GM19193 (cell line): ENCODE results near the gene GPBAR1.

Experiments
- POLR2A ChIP-seq: IDR thresholded peaks from 4 replicates; pipeline ENCODE4 v1.6.1; 2011; ENCODE audit not compliant: insufficient read depth, insufficient read length; ENCODE audit errors: extremely low read depth

GPBAR1 gene

DNA sequence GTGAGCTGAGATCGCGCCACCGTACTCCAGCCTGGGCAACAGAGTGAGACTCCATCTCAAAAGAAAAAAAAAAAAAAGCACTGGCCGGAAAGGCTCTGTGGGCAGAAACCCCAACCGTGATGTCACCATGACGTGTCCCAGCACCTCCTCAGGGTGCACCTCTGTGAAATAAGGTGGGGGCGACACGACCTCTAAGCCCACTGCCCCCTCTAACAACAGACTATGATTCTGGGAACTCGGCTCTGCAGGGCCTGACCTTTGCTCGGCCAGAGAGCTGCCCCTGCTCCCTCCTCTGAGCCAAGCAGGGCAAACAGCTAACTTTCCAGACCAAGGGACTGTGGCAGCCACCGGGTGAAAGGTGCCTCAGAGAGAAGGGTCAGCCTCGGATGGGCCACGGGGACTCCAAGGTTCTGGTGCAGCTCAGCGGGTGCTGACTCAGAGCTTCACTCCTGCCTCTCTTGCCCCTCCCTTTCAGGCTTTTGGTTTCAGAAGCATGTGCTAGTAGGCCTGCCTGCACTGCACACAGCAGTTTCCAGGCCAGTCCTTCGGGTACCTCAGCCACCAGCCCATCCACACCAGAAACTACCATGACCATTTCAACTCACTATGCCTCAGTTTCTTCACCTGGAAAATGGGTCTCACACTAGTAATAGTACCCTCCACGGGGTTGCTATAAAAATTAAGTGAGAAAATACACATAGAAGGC lies 23.4 kb downstream of the GPBAR1 start:
- no peak for TF ChIP-seq POLR2A

DNA sequence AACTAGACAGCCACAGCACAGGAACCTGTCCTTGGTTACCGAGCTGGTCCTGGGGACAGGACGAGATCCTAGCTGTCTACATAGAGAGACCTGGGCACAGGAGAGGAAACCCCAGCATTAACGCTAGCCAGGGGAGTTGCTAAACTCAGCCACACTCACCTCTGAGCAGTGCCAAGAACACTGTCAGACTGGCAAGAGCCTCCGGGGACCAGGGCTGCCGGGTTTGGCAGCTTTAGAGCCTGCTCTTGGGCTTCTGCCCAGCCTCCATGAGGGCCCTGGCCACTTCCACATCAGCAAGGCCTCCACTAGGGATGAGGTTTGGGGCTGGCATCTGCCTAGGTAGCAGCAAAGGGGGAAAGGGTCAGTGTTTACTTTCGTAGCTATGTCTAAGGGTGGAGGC lies 24.8 kb downstream of the GPBAR1 start:
- no peak for TF ChIP-seq POLR2A

DNA sequence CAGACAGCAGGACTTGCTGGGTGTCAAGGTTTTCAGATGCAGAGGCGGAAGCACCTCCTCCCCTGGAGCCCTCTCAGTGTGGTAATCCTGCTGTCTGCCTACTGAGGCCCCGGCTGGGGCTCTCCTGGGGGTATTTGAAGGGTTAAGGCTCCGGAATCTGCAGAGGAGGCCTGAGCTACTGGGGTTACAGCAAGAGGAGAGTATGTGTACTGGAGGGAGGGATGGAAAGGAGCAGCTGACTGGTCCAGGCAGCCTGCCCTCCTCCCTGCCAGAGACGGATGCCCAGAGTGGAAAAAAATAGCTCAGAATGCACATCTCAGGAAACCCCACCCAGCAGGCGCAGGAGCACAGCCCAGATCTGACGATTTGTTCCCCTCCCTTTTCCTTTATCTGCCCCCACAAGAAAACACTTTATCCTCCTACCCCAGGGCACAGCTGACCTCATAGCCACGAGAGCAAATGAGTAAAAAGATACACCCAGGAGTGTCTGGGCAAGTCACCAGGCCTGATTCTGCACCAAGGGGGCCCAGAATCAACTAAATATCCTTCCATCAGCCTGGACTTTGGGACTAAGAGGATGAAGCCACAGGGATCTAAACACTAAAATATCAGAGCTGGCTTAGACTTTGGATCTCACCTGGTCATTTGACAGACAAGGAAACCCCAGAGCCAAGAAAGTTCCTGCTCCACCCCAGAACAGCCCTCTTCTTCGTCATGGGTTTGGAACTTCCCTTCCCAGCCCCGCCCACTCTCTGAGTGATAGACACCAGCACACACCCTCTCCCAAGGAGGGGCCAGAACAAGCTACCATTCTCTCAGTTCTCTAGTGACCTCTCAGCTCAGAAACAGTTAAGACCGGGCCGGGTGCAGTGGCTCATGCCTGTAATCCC lies 26.0 kb downstream of the GPBAR1 start:
- TF ChIP-seq POLR2A, result peak; percentile 23

DNA sequence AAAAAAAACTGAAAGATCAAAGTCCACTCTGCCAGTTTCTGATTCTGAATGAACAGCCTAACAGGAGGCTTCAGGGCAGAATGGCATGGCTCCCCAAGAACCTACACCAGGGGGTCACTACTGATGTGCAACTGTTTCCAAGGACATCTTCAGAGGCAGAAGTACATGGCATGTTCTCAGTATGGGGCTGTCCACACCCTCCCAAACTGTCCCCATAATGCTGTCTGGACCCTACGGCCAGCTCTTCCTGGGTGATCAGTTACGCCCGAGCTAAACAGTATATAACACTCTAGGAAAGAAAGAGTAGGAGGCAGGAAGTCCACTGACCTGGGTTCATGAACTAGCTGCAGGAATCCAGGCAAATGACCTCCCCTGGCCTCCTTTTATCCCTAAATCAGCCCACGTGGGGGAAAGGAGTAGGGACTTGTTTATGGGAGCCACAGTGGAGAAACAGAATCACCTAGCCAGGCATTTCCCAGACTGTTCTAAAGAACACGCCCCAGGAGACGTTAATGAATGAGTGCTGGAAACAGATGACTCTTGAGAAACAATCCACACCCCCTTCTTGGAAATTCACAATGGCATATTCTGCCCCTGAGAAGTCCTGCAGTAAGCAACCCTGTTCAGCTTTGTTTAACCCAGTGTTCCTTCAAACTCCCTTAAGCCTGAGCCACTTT lies 29.0 kb downstream of the GPBAR1 start:
- no peak for TF ChIP-seq POLR2A

DNA sequence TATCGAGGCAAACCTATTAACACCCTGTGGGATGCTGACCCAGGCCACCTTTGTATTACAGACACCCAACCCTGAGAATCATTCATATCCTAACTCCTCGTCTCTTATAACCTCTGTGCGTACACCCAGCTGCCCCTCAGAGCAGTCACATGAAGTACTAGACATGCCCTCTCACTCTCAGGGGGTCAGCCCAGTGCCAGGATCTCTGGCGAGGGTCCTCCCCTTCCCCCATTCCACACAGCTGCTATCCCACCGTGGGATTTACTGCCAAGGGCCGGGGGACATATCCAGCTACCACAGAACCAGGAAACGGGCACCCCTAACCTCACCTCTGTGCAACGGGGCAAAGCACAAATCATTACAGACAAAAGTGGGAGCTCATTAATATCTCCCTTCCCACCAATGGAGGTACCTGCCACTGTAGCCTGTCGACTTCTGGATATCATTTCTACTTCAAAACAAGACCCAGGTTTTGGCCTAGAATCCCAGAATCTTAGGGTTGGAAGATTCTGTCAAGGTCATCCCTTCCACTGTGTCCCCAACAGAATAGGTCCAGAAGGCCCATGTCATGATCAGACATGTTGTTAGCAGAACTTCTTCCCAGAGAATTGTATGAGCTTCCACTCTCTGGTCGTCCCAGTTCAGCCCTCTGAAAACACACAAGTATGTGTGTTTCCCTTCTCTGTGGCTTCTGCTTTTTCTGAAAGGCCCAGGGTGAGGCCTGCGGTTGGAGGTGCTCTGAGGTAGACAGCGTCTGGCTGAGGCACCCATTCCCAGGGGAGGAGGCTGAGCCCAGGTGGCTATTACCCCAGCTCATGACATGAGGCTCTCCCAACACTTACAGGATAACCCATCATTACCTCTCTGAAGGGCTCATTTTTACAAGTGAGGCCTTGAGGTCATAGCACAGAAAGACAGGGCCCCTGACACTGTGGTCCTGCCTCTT lies 29.8 kb downstream of the GPBAR1 start:
- TF ChIP-seq POLR2A, result no peak

DNA sequence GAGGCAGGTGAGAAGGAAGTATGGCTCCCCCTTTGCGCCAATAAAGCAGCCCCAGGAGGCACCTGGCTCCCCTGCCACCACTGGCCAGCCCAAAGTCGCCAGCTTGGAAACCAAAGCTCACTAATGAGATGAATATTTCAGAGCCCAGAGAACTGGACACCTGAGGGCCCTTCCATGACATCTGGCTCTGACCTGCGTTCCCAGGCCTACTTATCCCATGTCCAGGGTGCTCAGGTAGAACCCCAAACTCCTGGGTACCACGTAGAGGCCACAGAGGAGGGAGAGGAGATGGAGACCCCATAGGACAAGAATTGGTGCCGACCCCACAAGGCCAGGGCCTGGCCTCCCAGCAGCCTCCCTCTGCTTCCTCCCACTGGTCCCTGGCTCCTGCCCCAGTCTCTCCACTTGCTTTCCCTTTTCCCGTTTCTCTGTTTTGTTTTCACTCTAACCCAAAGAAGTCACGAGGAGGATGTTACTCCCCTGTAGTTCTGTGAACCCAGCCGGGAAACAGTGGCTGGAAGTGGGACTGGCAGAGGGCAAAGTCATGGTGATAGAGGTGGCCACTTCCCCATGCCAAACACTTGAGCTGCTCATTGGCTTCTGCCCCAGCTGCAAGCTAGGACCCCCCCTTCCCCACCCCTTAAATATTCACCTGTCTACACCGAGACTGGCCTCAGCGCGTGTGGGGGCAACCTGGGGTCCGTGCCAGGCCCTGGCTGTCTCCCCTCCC lies 30.7 kb downstream of the GPBAR1 start:
- no peak for TF ChIP-seq POLR2A

DNA sequence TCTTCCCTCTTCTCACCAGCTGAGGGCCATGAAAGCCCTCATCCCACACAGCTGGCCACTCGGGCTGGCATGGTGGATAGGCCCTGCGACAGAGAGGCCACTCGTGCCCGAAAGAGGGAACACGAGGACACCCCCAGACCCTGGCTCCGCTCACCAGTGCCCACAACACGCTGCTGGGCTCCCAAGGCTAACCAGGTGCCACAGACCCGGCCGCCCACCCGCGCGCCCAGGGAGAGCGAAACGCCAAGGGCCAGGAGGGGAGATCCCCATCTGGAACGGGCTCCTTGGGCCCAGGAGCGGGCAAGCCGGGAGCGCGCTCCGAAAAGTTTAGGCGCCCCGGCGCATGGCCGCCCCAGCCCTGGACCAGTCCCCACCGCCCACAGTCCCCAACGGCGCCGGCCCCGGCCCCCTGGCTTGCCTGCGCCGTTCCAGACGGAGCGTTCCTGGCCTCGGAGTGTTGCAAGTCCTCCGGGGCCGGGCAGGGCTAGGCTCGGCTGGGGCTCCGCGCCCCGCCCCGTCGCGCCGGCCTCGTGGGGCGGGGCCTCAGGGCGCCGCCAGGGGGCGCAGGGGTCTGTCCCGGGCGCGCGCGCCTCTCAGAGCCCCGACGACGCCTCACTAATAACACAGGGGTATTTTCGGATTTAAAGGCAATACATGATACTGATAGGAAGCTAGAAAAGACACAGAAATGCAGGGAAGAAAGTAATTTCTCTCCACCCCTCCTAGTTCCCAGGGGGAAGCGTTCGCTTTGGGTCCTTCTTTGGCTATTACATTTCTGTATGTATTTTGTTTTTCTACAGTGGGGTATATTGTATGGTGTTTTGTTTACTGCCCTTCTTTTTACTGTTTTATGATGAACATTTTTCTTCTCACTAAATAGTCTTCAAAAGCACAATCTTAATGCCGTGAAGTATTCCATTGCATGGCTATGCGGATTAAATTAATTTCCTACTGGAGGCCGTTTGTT lies 31.5 kb downstream of the GPBAR1 start, which contains the start of gene TMBIM1:
Gene TMBIM1, minus strand, starts transcription at position 456 of the 967 bp plus-strand sequence. CDS start 10,362 bp downstream, outside the sequence.
- peak; percentile 46 for TF ChIP-seq POLR2A

DNA sequence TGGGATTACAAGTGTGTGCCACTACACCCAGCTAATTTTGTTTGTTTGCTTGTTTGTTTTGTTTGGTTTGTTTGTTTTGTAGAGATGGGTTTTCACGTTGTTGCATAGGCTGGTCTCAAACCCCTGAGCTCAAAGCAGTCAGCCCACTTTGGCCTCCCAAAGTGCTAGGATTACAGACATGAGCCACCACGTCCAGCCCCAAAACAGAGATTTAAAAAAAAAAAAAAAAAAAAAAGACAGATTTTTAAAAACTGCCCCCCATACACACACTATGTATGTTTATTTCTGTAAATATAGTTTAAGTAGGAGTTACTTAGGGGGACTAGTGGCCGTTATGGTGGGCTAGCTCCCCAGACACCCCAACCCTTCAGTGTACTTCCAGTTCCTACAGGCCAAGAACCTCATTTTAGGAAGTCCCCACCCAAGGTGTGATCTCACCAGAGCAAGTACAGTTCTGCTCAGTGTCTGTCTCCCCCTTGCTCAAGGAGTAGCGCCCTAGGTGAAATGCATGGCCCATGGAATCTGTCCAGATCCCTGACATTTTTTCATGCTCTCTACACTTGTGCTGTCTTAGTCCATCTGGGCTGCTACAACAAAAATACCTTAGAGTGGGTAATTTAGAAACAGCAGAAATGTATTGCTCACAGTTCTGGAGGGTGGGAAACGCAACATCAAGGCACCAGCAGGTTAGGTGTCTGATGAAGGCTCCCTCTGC lies 33.1 kb downstream of the GPBAR1 start:
- TF ChIP-seq POLR2A, result no peak

DNA sequence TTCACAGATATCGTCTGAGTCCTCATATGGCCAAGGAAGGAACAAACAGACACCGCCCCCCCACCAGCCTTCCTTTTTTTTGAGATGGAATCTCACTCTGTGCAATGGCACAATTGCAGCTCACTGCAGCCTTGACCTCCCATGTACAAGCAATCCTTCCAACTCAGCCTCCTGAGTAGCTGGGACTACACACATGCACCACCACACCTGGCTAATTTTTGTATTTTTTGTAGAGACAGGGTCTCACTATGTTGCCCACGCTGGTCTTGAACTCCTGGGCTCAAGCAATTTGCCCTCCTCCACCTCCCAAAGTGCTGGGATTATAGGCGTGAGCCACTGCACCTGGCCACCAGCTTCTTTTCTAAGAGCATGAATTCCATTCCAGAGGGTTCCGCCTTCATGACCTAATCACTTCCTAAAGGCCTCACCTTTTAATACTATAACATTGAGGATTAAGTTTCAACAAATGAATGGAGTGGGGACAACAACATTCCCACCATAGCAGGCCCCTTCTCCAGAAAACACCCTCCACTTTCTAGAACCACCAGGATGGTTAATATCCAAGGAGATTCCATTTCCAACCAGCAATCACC lies 33.7 kb downstream of the GPBAR1 start:
- no peak for TF ChIP-seq POLR2A

DNA sequence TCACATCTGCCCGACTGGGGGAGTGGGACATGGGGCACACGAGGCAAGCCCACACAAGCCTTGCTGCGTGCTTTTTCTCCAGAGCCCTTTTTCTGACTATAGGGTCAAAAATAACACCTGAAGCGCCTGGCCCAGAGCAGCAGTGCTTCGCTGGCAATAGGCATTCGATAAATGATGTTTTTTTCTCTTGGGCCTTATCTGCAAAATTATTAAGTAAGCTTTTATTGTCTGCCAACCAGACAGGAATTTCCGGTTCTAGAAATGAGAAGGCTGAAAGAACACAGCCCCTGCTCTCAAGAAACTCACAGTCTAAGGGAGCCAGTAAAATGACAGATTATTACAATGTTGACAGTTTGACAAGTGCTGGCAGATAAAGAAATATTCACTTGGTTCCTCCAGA lies 34.2 kb downstream of the GPBAR1 start:
- TF ChIP-seq POLR2A, result no peak

DNA sequence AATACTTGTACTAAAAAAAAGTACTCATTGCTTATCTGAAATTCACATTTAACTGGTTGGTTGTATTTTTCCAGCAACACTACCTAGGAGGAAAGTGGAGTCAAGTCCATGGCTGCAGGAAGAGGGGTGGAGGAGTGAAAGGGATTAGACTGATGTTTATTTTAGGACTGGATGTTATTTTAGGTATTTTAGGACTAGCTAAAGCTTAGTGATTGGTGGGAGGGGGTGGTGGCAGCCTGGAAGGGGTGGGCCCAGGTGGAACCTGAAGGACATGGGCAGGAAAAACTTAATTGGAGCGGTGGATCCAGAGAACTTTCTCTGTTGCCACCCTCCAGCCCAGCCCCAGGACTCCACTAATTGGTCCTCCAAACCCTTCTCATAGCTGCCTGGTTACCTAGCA lies 35.4 kb downstream of the GPBAR1 start:
- TF ChIP-seq POLR2A, result no peak

DNA sequence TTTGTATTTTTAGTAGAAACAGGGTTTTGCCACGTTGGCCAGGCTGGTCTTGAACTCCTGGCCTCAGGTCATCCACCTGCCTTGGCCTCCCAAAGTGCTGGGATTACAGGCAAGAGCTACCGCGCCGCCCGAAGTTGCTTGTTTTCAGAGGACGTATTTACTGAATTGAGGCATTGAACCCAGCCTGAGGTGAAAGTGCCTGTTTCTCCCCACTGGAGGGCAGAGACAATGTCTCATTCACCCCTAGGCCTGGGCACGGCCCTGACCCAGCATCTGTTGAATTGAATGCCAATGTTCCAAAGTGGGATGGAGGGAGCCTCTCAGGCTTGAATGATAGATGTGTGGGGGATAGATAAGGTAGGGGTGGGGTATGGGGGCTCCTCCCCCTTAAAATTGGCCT lies 36.0 kb downstream of the GPBAR1 start:
- TF ChIP-seq POLR2A, result no peak
